ENCODE data around the gene ZNF653. TPM values are rescaled to one million over a fixed set of nuclear protein-coding genes. Genes with fewer than 3 reads are reported as not detected.

Gene ZNF653
- total and polyA plus RNA-seq, 9 of the 15 experiments (the other 6 are each of a cell fraction or from before 2014, with no cell fraction given), result 1.6 to 8.0 (median 4.2) TPM; not detected in 2

- TF ChIP-seq ZHX1 (conservative IDR thresholded peaks at IDR 0.05; ENCODE audit: low read length), result peak; percentile 98
- peak; percentile 99 for TF ChIP-seq RREB1 (CRISPR knock-in tag; IDR thresholded peaks at IDR 0.05)
- TF ChIP-seq NCOA1 (IDR thresholded peaks at IDR 0.05; ENCODE audit: low read depth), result no peak
- TF ChIP-seq GTF2A2 (tag; IDR thresholded peaks at IDR 0.05), result no peak
- TF ChIP-seq GATA2 (CRISPR knock-in tag; IDR thresholded peaks at IDR 0.05), result no peak
- no peak for TF ChIP-seq GABPB2 (CRISPR knock-in tag; conservative IDR thresholded peaks at IDR 0.05)
- TF ChIP-seq KDM5B (IDR thresholded peaks at IDR 0.05; ENCODE audit: insufficient replicate concordance, low read depth, low read length), result peak; percentile 48
- no peak for TF ChIP-seq ZNF146 (CRISPR knock-in tag; IDR thresholded peaks at IDR 0.05; ENCODE audit: unreplicated experiment)
- TF ChIP-seq MNT (conservative IDR thresholded peaks at IDR 0.05), result peak; percentile 72 to 83
- no peak for TF ChIP-seq HOMEZ (CRISPR knock-in tag; IDR thresholded peaks at IDR 0.05)
- 0 out of 2 replicates have a peak, but pooled peaks have one; percentile 58 for TF ChIP-seq TRIM25 (IDR thresholded peaks at IDR 0.05; ENCODE audit: borderline replicate concordance)
- no peak for TF ChIP-seq ZNF586 (CRISPR knock-in tag; conservative IDR thresholded peaks at IDR 0.05)
- peak; percentile 55; the same call in 1 of the 2 replicates for TF ChIP-seq NFRKB (IDR thresholded peaks at IDR 0.05; ENCODE audit: low read depth)
Measured at GRCh38 chr19:11435057-11435832, 70.4 kb downstream of the ZNF653 start, which contains the start of the genes ODAD3 and PRKCSH (continued).

Measured in K562 (cell line).